Stimulated activated naive CD4-positive, alpha-beta T cell treated with Interleukin-2 at 50 U/mL for 16 hours (primary cell): Measurements from ENCODE around the gene ATP5F1C.

Source experiments
- DNase-seq: peaks from one replicate; lab custom pipeline; 2025; lab: John Stamatoyannopoulos, UW

The ATP5F1C gene

GRCh38 chr10:7853226-7853842 is 65.4 kb downstream of the ATP5F1C start:
- no peak for DNase-seq

- DNase-seq = no peak
Measured at GRCh38 chr10:7853890-7854289, 65.9 kb downstream of the ATP5F1C start.

- DNase-seq = no peak
Measured at GRCh38 chr10:7855205-7855604, 67.2 kb downstream of the ATP5F1C start.

- no peak for DNase-seq
Measured at GRCh38 chr10:7856678-7857077, 68.7 kb downstream of the ATP5F1C start.

GRCh38 chr10:7857262-7857661 is 69.3 kb downstream of the ATP5F1C start:
- DNase-seq = no peak
